Liver (tissue), 9 donors: ENCODE data around the gene EXOC8. TPM values are rescaled to one million over a fixed set of nuclear protein-coding genes. Genes with fewer than 3 reads are reported as not detected.

ENCODE experiments used
- DNase-seq: peaks from one replicate; pipeline ENCODE4 v3.0.0-alpha.2; 2017; ENCODE audit warnings: low spot score
- H3K27ac ChIP-seq, 2 donors: one replicate each; pipeline ENCODE4 v1.7.0; 2013; ENCODE audit warnings: inconsistent platforms in 2 of 2, low read length in 2 of 2, control low read depth in 1 of 2, low read depth in 1 of 2, mild to moderate bottlenecking in 1 of 2
- H3K27me3 ChIP-seq, 4 donors: one replicate each; pipeline versions ENCODE4 v1.6.1 to v1.7.0; 2013; ENCODE audit warnings: low read length in 3 of 4, inconsistent platforms in 1 of 4, mild to moderate bottlenecking in 1 of 4, moderate library complexity in 1 of 4; ENCODE audit not compliant: control insufficient read depth in 4 of 4, insufficient read depth in 4 of 4
- H3K36me3 ChIP-seq, 4 donors: one replicate each; pipeline versions ENCODE4 v1.6.1 to v1.7.0; 2013; ENCODE audit warnings: low read length in 3 of 4, mild to moderate bottlenecking in 3 of 4, low read depth in 1 of 4, moderate library complexity in 1 of 4; ENCODE audit not compliant: control insufficient read depth in 4 of 4, insufficient read depth in 3 of 4
- H3K4me1 ChIP-seq, 4 donors: one replicate each; pipeline versions ENCODE4 v1.6.1 to v1.7.0; 2013; ENCODE audit warnings: low read length in 3 of 4, mild to moderate bottlenecking in 3 of 4, moderate library complexity in 1 of 4; ENCODE audit not compliant: control insufficient read depth in 4 of 4, insufficient read depth in 4 of 4
- H3K4me3 ChIP-seq, 3 donors: one replicate each; pipeline versions ENCODE4 v1.6.1 to v1.7.0; 2013; ENCODE audit warnings: low read length in 3 of 3, control low read depth in 1 of 3, low read depth in 1 of 3, mild to moderate bottlenecking in 1 of 3
- H3K9ac ChIP-seq, 2 donors: one replicate each; pipeline ENCODE4 v1.7.0; 2013; ENCODE audit warnings: low read length in 2 of 2, mild to moderate bottlenecking in 2 of 2, moderate library complexity in 2 of 2, control low read depth in 1 of 2, low read depth in 1 of 2
- H3K9me3 ChIP-seq, 4 donors: one replicate each; pipeline versions ENCODE4 v1.6.1 to v1.7.0; 2013; ENCODE audit warnings: low read length in 3 of 4; ENCODE audit not compliant: control insufficient read depth in 4 of 4
- FOXA1 ChIP-seq: IDR thresholded peaks from 2 replicates; pipeline ENCODE4 v1.6.1; 2016; ENCODE audit warnings: antibody characterized with exemption
- HNF4A ChIP-seq, 2 donors: conservative IDR thresholded peaks; 2 replicates each; pipeline ENCODE4 v1.6.1; 2016; ENCODE audit warnings: antibody characterized with exemption in 2 of 2, mild to moderate bottlenecking in 2 of 2
- HNF4G ChIP-seq: IDR thresholded peaks from 2 replicates; pipeline ENCODE4 v1.6.1; 2016; ENCODE audit warnings: antibody characterized with exemption
- JUND ChIP-seq, 2 donors: IDR thresholded peaks; 2 replicates each; pipeline ENCODE4 v1.6.1; 2016; ENCODE audit warnings: antibody characterized with exemption in 2 of 2
- MAX ChIP-seq: IDR thresholded peaks from 2 replicates; pipeline ENCODE4 v1.6.1; 2016; ENCODE audit warnings: antibody characterized with exemption
- YY1 ChIP-seq: IDR thresholded peaks from 2 replicates; pipeline ENCODE4 v1.6.1; 2016; ENCODE audit warnings: antibody characterized with exemption, mild to moderate bottlenecking
- WGBS: extraction: QIAGEN DNeasy Blood & Tissue Kit; methylation state at CpG from one replicate; pipeline ENCODE4 v1.1.7; 2013; 5-methylcytosine and 5-hydroxymethylcytosine counted together
- polyA plus RNA-seq, 2 donors: library from polyadenylated mRNA; stranded (reverse) in 1 of 2; unstranded in 1 of 2; fragments of 200-250 nt in 1 of 2; fragments of >200 nt in 1 of 2; fragmentation: Nextera tagmentation in 1 of 2; extraction: Ambion mirVana in 1 of 2; gene quantifications; one replicate each; pipeline versions ENCODE4 v1.2.1 to v1.2.3, GENCODE V29; 2013 to 2015
- total RNA-seq, 2 donors: library from RNA; depleted of rRNA; stranded (reverse); fragments of >200 nt; gene quantifications; one replicate each; pipeline ENCODE4 v1.2.3, GENCODE V29; 2014
- donor health status: healthy.
- donor health status: healthy.
- donor health status: healthy.
- donor health status: healthy.
- donor health status: healthy.

Gene EXOC8
- total and polyA plus RNA-seq, 4 donors = 1.6 to 13.4 (median 7.5) TPM

GRCh38 chr1:231286603-231287002 lies 51.0 kb downstream of the EXOC8 start:
- Histone ChIP-seq H3K4me1 (no peaks in the 10 kb centered on the region), H3K9ac (no peak overlapping the region), H3K9me3 (no peaks in the 10 kb centered on the region), H3K4me3 (no peak overlapping the region), H3K27ac (no peak overlapping the region), H3K27me3 (no peaks in the 10 kb centered on the region), H3K36me3 (no peaks in the 10 kb centered on the region)
- no peak for DNase-seq
- TF ChIP-seq YY1 (no peak), HNF4A (conservative IDR thresholded peaks at IDR 0.05) (no peak), HNF4G (no peak)
- WGBS = 97% methylated on average over 6 of the region's 6 CpGs

GRCh38 chr1:231284441-231284840 lies 53.2 kb downstream of the EXOC8 start:
- DNase-seq = no peak
- TF ChIP-seq MAX = no peak
- TF ChIP-seq JUND (IDR thresholded peaks at IDR 0.05) = no peak
- no peak for TF ChIP-seq FOXA1
- 94% methylated on average over 6 of the region's 6 CpGs for WGBS
- H3K36me3 ChIP-seq = no peaks in the 10 kb centered on the region
- no peaks in the 10 kb centered on the region for H3K9me3 ChIP-seq
- H3K4me3 ChIP-seq = no peak overlapping the region
- H3K27ac ChIP-seq = no peak overlapping the region
- H3K4me1 ChIP-seq = no peaks in the 10 kb centered on the region
- no peaks in the 10 kb centered on the region for H3K27me3 ChIP-seq
- H3K9ac ChIP-seq = no peak overlapping the region

Other genes starting within 250 kb of the EXOC8 start
- gene TRIM67, start 175.8 kb downstream of the EXOC8 start, total RNA-seq = under 1 TPM; under 0.01 to 0.05 TPM
- not detected for gene TRIM67, start 175.8 kb downstream of the EXOC8 start, polyA plus RNA-seq
- 10 to 100 TPM; 25.3 to 32.0 TPM for gene GNPAT, start 96.6 kb downstream of the EXOC8 start, total RNA-seq
- gene GNPAT, start 96.6 kb downstream of the EXOC8 start, polyA plus RNA-seq = 10 to 100 TPM; 14.7 to 20.1 TPM
- 1 to 10 TPM; 7.8 to 8.9 TPM for gene SPRTN, start 441 bp upstream of the EXOC8 start, total RNA-seq
- gene SPRTN, start 441 bp upstream of the EXOC8 start, polyA plus RNA-seq = 1 to 10 TPM; 2.1 to 5.1 TPM
- 10 to 100 TPM; 26.1 to 44.8 TPM for gene EGLN1, start 84.4 kb upstream of the EXOC8 start, total RNA-seq
- gene EGLN1, start 84.4 kb upstream of the EXOC8 start, polyA plus RNA-seq = 10 to 100 TPM in 1 of 2 donors, 1 to 10 TPM in 1; 7.2 to 18.4 TPM
- gene TSNAX, start 190.8 kb upstream of the EXOC8 start, total RNA-seq = 10 to 100 TPM; 24.8 to 25.4 TPM
- 10 to 100 TPM; 12.8 to 14.4 TPM for gene TSNAX, start 190.8 kb upstream of the EXOC8 start, polyA plus RNA-seq